ENCODE results near the gene HPCAL1.

The HPCAL1 gene

GRCh38 chr2:10466801-10467200, 164.1 kb downstream of the HPCAL1 start:
- no peak for DNase-seq (ENCODE audit: low read depth)

- no peak for DNase-seq (ENCODE audit: low read depth)
Observed at GRCh38 chr2:10467401-10467800, 164.7 kb downstream of the HPCAL1 start.

GRCh38 chr2:10469301-10469700, 166.6 kb downstream of the HPCAL1 start:
- no peak for DNase-seq (ENCODE audit: low read depth)

DNA sequence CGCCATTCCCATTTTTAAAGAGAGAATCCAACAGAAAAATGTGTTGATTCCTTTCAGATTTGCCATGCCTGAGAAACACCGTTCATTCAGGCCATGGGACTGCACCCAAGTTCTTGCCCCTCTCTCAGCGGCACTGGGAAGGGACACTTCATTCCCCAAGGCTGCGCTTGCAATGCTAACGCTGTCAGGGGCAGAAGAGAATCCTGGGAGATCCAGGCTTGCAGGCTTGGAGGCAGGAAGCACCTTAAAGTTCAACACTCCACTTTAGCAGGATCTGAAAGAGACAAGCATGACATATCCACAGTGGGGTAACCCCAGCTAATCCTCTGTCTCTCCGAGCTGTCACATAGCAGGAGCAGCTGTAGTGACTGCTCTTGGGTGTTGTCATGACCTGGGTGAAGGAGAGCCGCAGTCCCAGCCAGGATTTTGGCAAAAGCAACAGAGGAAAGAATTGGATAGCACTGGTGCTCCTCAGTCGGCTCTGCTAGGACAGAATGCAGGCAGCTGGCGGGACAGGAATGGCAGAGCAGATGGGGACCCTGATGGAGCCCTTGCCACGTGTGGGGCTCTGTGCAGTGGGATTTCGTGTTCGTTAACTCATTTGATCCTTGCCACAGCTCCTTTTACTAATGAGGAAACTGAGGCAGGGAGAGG, 167.4 kb downstream of the HPCAL1 start:
- no peak for DNase-seq (ENCODE audit: low read depth)

GRCh38 chr2:10471046-10471571, 168.4 kb downstream of the HPCAL1 start:
- no peak for DNase-seq (ENCODE audit: low read depth)

DNA sequence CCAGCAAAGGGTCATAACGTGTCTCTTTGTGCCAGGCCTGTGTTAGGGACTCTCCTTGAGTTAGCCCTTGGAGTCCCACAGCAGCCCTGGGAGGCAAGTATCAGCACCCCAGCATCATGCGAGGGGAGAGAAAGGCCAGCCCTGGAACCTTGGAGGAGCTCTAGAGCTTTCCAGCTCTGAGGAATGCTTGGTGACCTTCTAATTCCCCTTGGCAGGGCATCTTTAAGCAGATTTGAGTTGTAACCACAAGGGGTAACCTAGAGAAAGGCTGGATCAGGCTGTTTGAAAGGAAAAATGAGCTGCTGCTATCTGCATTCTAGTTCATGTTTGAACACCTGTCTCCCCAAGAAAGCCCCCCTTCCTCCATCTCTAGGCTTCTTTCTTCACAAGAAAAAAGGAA, 169.3 kb downstream of the HPCAL1 start:
- DNase-seq (ENCODE audit: low read depth), result no peak

- DNase-seq (ENCODE audit: low read depth), result no peak
Observed at GRCh38 chr2:10473121-10473756, 170.5 kb downstream of the HPCAL1 start.

GRCh38 chr2:10475221-10475722, 172.6 kb downstream of the HPCAL1 start:
- no peak for DNase-seq (ENCODE audit: low read depth)

- DNase-seq (ENCODE audit: low read depth), result no peak
Observed at GRCh38 chr2:10475811-10476660, 173.3 kb downstream of the HPCAL1 start.

- DNase-seq (ENCODE audit: low read depth), result no peak
Observed at GRCh38 chr2:10476723-10477442, 174.2 kb downstream of the HPCAL1 start.

All from activated T-cell treated with anti-CD3 and anti-CD28 coated beads for 24 hours (primary cell).